SHP77 (cell line): ENCODE measurements around the gene NR6A1.

ENCODE experiments used
- DNase-seq, 2 experiments: peaks; one replicate each; lab custom pipeline; 2025; lab: John Stamatoyannopoulos, UW

The NR6A1 gene

GRCh38 chr9:124574534-124575375 lies 196.4 kb downstream of the NR6A1 start:
- no peak for DNase-seq

- no peak for DNase-seq
Measured at GRCh38 chr9:124570942-124571666, 200.0 kb downstream of the NR6A1 start.

- no peak for DNase-seq
Measured at GRCh38 chr9:124569942-124570341, 201.2 kb downstream of the NR6A1 start.

GRCh38 chr9:124567362-124567761 lies 203.7 kb downstream of the NR6A1 start:
- DNase-seq: no peak

GRCh38 chr9:124562328-124562727 lies 208.8 kb downstream of the NR6A1 start:
- DNase-seq: no peak

GRCh38 chr9:124559871-124560270 lies 211.2 kb downstream of the NR6A1 start:
- no peak for DNase-seq

- DNase-seq: no peak
Measured at GRCh38 chr9:124558777-124559470, 212.2 kb downstream of the NR6A1 start.

- no peak for DNase-seq
Measured at GRCh38 chr9:124557895-124558294, 213.2 kb downstream of the NR6A1 start.

- DNase-seq: no peak
Measured at GRCh38 chr9:124555043-124555442, 216.1 kb downstream of the NR6A1 start.

GRCh38 chr9:124553738-124554137 lies 217.4 kb downstream of the NR6A1 start:
- DNase-seq: no peak

GRCh38 chr9:124552273-124552605 lies 218.9 kb downstream of the NR6A1 start:
- DNase-seq: no peak

- peak; percentile 37 to 38 for DNase-seq
Measured at GRCh38 chr9:124551472-124552272, 219.4 kb downstream of the NR6A1 start.

GRCh38 chr9:124550072-124550471 lies 221.0 kb downstream of the NR6A1 start:
- no peak for DNase-seq

- DNase-seq: no peak
Measured at GRCh38 chr9:124549016-124549415, 222.1 kb downstream of the NR6A1 start.

GRCh38 chr9:124544535-124544934 lies 226.6 kb downstream of the NR6A1 start:
- no peak for DNase-seq

GRCh38 chr9:124541824-124542223 lies 229.3 kb downstream of the NR6A1 start:
- DNase-seq: no peak

GRCh38 chr9:124537926-124538325 lies 233.2 kb downstream of the NR6A1 start:
- DNase-seq: no peak

- no peak for DNase-seq
Measured at GRCh38 chr9:124535846-124536245, 235.3 kb downstream of the NR6A1 start.

- DNase-seq: no peak
Measured at GRCh38 chr9:124532897-124533296, 238.2 kb downstream of the NR6A1 start.

- no peak for DNase-seq
Measured at GRCh38 chr9:124531115-124531514, 240.0 kb downstream of the NR6A1 start.

- DNase-seq: no peak
Measured at GRCh38 chr9:124530246-124530645, 240.9 kb downstream of the NR6A1 start.

GRCh38 chr9:124527781-124528180 lies 243.3 kb downstream of the NR6A1 start:
- no peak for DNase-seq
